Activated CD4-positive, alpha-beta T cell treated with anti-CD3 and anti-CD28 coated beads for 24 hours (primary cell): ENCODE data around the gene WIPF3.

Source experiments
- DNase-seq, 2 donors: peaks; one replicate each; pipeline ENCODE4 v3.0.0-alpha.2; 2020; ENCODE audit warnings: low read depth in 2 of 2

Gene WIPF3, protein sequence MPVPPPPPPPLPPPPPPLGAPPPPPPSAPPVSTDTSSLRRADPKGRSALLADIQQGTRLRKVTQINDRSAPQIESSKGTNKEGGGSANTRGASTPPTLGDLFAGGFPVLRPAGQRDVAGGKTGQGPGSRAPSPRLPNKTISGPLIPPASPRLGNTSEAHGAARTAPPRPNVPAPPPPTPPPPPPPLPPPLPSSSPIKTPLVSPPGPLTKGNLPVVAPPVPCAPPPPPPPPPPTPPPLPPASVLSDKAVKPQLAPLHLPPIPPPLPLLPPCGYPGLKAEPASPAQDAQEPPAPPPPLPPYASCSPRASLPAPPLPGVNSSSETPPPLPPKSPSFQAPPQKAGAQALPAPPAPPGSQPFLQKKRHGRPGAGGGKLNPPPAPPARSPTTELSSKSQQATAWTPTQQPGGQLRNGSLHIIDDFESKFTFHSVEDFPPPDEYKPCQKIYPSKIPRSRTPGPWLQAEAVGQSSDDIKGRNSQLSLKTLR

DNA sequence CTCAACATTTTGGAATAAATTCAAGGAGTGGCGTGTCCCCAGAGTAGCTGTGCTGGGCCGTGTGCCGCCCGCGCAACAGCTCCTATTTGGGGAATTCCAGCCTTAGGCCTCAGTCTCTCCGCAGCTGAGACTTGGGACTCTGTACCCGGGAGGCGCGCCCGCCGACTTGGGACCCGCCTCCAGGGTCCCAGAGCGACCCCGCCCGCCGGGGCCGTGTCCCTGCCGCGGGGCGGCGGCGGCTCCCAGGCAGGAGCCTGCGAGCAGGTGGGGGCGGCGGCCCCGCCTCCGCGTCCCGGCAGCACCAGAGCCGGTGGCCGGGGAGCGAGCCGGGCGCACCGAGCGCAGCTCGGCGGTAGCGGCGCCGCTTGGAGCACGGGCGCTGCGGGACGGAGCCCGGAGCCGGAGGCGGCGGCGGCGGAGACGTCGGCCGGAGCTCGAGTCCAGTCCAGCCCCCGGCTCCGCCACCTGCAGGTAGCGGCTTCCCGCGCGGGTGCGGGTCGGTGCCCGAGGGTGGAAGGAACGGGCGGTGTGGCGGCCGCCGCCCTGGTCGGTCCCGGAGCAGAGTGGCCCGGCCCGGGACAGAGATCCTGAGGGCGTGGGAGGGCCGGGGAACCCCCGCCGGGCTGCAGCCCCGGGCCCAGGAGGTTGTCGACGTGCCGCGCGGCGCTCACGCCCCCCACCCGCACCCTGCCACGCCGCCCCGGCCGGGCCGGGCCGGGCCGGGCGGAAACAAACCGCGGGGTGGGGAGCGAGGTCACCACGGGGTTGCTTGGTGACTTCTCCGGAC, at the start of gene WIPF3:
Gene WIPF3 (plus strand): TSS at position 301 of the 787 bp plus-strand sequence. CDS start 28,217 bp downstream, outside the sequence.
- DNase-seq = no peak

GRCh38 chr7:29763266-29763665, 43.0 kb upstream of the WIPF3 start:
- no peak for DNase-seq

- no peak for DNase-seq
Measured at GRCh38 chr7:29764227-29764626, 42.1 kb upstream of the WIPF3 start.

DNA sequence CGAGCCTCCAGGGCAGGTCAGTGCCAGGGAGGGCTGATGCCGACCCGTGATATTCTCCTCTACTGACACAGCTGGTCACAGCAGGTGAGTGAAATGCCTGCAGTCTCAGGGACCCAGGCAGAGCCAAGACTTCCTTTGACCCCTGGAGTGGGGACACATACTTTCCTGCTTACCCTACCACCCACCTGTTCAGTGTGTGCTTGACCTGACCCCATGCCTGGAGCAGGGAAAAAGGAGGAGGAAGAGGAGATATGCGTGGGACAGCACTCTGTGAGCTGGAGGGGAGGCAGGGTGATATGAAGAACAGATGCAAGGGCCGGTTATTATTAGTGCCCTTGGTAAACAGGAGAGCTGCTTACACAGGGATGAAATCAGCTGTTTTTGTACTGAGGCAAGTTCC, 40.8 kb upstream of the WIPF3 start:
- no peak for DNase-seq

- no peak for DNase-seq
Measured at GRCh38 chr7:29770371-29770770, 35.9 kb upstream of the WIPF3 start.

- no peak for DNase-seq
Measured at GRCh38 chr7:29771081-29771816, 35.1 kb upstream of the WIPF3 start.

DNA sequence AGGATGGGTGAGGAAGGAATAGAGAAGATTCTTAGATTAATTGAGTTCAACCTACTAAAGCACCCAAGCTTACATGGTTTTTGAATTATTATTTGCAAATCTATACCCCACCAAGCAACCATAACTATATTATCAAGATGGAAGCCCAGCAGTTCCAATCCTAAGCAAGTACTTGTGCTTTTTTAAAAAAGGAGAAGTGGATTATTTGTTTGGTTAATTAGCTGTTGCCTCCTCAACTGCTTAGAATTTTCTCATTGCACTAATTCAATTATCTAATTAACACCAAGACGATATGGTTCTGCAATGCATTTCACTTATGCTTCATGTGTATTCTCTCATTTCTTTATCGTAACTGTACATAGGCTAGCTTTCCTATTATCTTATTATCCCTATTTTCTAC, 27.3 kb upstream of the WIPF3 start:
- DNase-seq = no peak

- DNase-seq = no peak
Measured at GRCh38 chr7:29780346-29780745, 26.0 kb upstream of the WIPF3 start.

- DNase-seq = no peak
Measured at GRCh38 chr7:29783671-29784070, 22.6 kb upstream of the WIPF3 start.

DNA sequence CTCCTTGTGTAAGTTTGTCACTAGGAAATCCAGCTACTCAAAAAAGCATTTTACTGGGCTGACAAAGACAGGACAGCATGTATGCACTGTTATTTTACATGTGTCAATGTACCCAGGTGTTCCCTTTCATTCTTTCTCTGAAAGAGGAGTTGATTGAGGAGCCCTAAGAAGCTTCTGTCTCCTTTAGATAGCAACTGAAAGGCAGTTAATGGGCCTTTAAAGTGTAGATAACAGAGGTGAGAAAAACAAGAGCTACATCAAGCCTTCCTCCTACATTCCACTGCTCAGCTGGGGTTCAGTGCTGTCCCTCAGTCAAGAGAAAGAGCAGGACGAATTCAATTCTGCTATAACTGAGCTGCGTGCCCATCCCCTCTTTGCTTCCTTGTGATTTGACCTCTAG, 12.8 kb upstream of the WIPF3 start:
- no peak for DNase-seq

GRCh38 chr7:29794959-29795629, 11.2 kb upstream of the WIPF3 start:
- no peak for DNase-seq

GRCh38 chr7:29795696-29796580, 10.4 kb upstream of the WIPF3 start:
- DNase-seq = no peak

DNA sequence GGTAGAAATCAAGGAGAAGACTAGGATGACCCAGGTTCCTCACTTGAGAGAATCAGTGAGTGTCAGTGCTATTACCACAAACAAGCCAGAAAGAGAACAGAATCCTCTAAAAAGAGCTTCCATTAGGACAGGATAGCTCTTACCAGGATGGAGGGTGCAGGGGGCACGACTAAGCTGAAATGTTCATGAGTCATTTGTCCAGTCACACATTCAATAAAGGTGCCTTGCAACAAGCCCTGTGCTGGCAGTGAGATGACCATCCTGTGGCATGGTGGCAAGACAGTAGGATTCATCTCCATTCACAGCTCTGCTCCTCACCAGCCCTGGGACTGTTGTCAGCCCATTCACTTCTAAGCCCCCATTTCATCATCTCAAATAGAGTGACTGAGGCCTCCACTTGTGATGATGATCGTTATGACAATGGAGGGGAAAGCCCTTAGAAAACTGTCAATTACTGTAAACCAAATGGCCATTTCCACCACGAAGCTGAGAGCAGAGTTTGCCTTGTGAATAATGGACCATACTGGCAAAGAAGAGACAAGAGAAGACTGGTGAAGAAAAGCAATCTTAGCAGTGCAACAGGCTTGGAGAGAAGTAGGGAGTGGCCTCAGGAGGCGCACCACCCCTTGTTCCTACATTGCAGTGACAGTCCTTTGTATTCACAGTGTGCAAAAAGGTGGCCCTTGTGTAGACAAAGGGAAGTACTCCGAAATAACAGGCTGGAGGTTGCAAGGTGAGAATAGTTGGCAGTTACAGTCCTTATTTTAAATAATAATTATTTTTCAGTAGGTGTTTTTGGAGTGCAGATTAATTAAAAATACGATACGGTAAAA, 9.0 kb upstream of the WIPF3 start:
- DNase-seq = no peak

DNA sequence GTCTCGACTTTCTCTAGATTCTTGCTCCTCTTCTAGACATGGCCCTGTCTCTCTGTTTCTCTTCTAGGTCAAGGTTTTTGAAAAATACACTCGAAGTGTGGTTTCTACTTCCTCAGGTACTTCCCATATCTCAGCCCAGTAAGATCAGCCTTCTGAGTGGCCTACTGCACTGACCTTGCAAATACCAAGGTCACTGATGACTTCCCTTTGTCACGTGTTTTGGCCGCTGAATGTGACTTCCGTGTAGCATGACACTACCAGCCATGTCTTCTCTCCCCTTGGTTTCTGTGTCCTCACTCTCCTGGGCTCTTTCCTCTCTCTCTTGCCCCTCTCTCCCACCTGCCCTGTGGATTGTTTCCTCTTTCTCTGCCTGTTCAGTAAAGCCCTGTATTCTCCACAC, 7.9 kb upstream of the WIPF3 start:
- no peak for DNase-seq

- no peak for DNase-seq
Measured at GRCh38 chr7:29801929-29802328, 4.4 kb upstream of the WIPF3 start.

- DNase-seq = no peak
Measured at GRCh38 chr7:29805031-29805430, 1.3 kb upstream of the WIPF3 start.

- no peak for DNase-seq
Measured at GRCh38 chr7:29805886-29806207, 461 bp upstream of the WIPF3 start.

DNA sequence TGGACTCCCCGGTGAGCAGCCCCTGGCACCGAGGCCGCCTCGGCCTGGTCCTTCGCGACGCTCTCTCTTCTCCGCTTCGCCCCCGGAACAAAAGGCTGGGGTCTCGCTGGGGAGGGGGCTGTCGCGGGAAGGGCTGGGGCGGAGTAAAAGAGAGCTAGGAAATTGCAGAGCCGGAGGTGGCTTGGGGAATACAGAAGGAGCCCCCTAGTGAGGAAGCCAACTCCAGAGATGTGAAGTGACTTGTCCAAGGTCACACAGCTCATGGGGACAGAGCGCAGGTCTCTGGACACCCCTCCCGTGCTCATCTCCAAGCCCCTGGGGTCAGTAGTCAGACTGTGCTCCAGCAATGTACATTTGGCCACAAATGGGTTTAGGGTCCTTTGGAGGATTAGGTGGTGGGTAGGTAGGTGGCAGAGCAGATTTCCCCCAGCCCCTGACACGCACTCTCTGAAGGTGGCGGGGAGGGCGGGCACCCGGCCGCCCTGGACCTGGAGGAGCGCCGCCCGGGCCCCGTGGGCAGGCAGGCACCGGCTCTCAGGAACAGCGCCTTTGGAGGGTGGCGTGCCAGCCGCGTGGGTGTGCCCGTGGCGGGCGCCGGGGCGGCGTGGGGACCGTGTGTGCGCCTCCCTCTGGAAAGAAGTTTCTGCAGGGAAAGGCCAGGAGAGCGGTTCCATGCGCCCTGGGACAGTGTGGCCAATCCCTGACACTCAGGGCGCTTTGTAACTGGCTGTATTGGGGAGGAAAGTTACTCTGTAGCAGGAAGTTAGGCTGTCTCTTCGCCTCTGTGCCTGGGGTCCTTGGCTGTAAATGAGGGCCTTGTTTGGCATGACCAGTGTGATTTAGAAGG, 910 bp downstream of the WIPF3 start:
- DNase-seq = no peak
